HepG2 (cell line): ENCODE data around the gene SLC35F3. TPM values are rescaled to one million over a fixed set of nuclear protein-coding genes. Genes with fewer than 3 reads are reported as not detected.
A peak's percentile ranks its signal among the peaks of the same experiment; 100 is the strongest.

Experiments used
- ATAC-seq: fragments of 200-7000 bp; cut with Tn5 transposase; 3 replicates; pipeline ENCODE4 v1.9.1; 2020; ENCODE audit warnings: mild to moderate bottlenecking, moderate library complexity
- BruUV-seq: library from RNA; stranded (reverse); fragments of 400-500 nt; replicated peaks from 2 replicates; lab custom pipeline; 2021; lab: Mats Ljungman, UMichigan
- CTCF ChIA-PET: fragments of 300-600 bp; formaldehyde crosslinking; extraction: SDS; loops from one replicate; lab custom pipeline; 2021; ENCODE audit warnings: low total read pairs, inconsistent platforms, low intra/inter-chr PET ratio; lab: Yijun Ruan, JAX
- POLR2A ChIA-PET: fragments of 350-600 bp; sonication (Branson Sonifier 250); formaldehyde crosslinking; loops from one replicate; lab custom pipeline; 2020; ENCODE audit warnings: antibody characterized with exemption, inconsistent platforms; lab: Yijun Ruan, JAX
- DNase-seq: peaks from one replicate; pipeline ENCODE4 v3.0.0-alpha.2; 2015; ENCODE audit warnings: low spot score
- FAIRE-seq: peaks from 3 replicates; lab custom pipeline; 2011; peaks lifted over from hg19 to GRCh38; lab: Jason Lieb, UNC
- H2AFZ ChIP-seq: one replicate; pipeline ENCODE4 v1.6.1; 2011; ENCODE audit warnings: low read length, inconsistent platforms
- H3K27ac ChIP-seq: fragments of 300-600 bp; 3 replicates; pipeline ENCODE4 v1.8.0; 2011; ENCODE audit warnings: mixed run types, mild to moderate bottlenecking, mixed read lengths, low read length, inconsistent platforms; ENCODE audit not compliant: insufficient read depth; ENCODE audit errors: extremely low read length
- H3K27me3 ChIP-seq, 2 experiments: fragments of 200-600 bp in 1 of 2; 2 replicates in 1 of 2; 3 replicates in 1 of 2; pipeline versions ENCODE4 v1.6.0 to v1.8.0; 2011; ENCODE audit warnings: low read length in 2 of 2, mild to moderate bottlenecking in 2 of 2, moderate library complexity in 2 of 2, inconsistent platforms in 1 of 2; ENCODE audit not compliant: insufficient read depth in 2 of 2, control insufficient read depth in 1 of 2
- H3K36me3 ChIP-seq, 2 experiments: fragments of 200-600 bp in 1 of 2; replicated peaks in 1 of 2; 2 replicates in 1 of 2; 3 replicates in 1 of 2; pipeline versions ENCODE4 v1.5.1 to v1.8.0; 2011; ENCODE audit warnings: low read length in 2 of 2, inconsistent platforms in 1 of 2; ENCODE audit not compliant: insufficient read depth in 2 of 2, control insufficient read depth in 1 of 2
- H3K4me1 ChIP-seq: 2 replicates; pipeline ENCODE4 v1.5.1; 2012; ENCODE audit warnings: low read length, inconsistent platforms; ENCODE audit not compliant: insufficient read depth
- H3K4me2 ChIP-seq: 2 replicates; pipeline ENCODE4 v1.6.0; 2011; ENCODE audit warnings: low read depth, low read length, inconsistent platforms
- H3K4me3 ChIP-seq, 3 experiments: fragments of 200-600 bp in 1 of 3; sonication (generic), shearing (Covaris generic) in 1 of 3; replicated peaks in 1 of 3; 2 replicates each; pipeline ENCODE4 v1.5.1; 2011 to 2016; ENCODE audit warnings: low read length in 3 of 3, inconsistent platforms in 2 of 3, low read depth in 2 of 3, mild to moderate bottlenecking in 2 of 3, control low read depth in 1 of 3, mixed read lengths in 1 of 3; ENCODE audit not compliant: insufficient read depth in 1 of 3
- H3K79me2 ChIP-seq: one replicate; pipeline ENCODE4 v1.6.1; 2011; ENCODE audit warnings: low read length, inconsistent platforms; ENCODE audit not compliant: insufficient read depth
- H3K9ac ChIP-seq: 2 replicates; pipeline ENCODE4 v1.6.0; 2011; ENCODE audit warnings: mild to moderate bottlenecking, low read depth, low read length, inconsistent platforms; ENCODE audit not compliant: insufficient read depth
- H3K9me3 ChIP-seq: 2 replicates; pipeline ENCODE4 v1.5.1; 2012; ENCODE audit warnings: mild to moderate bottlenecking, low read length
- H4K20me1 ChIP-seq: 2 replicates; pipeline ENCODE4 v1.6.0; 2011; ENCODE audit warnings: inconsistent platforms, mild to moderate bottlenecking, low read length, moderate library complexity; ENCODE audit not compliant: insufficient read depth
- AHR ChIP-seq: IDR thresholded peaks from 2 replicates; pipeline ENCODE4 v1.6.1; 2018; ENCODE audit warnings: missing genetic modification reagents, missing compliant biosample characterization
- DNMT3B ChIP-seq: conservative IDR thresholded peaks from 2 replicates; pipeline ENCODE4 v1.6.1; 2016; ENCODE audit warnings: missing biosample characterization, control low read depth
- GTF3A ChIP-seq: sonication (generic); formaldehyde crosslinking; conservative IDR thresholded peaks from 2 replicates; pipeline ENCODE4 v1.4.0; 2020; ENCODE audit warnings: mild to moderate bottlenecking, missing genetic modification reagents
- ONECUT2 ChIP-seq: sonication (generic); formaldehyde crosslinking; IDR thresholded peaks from 2 replicates; pipeline ENCODE4 v1.4.0; 2020; ENCODE audit warnings: missing genetic modification reagents
- TSC22D2 ChIP-seq: sonication (generic); formaldehyde crosslinking; IDR thresholded peaks from 2 replicates; pipeline ENCODE4 v1.5.1; 2020; ENCODE audit warnings: missing genetic modification reagents, mild to moderate bottlenecking, borderline replicate concordance
- ZNF121 ChIP-seq: sonication (generic); formaldehyde crosslinking; IDR thresholded peaks from 2 replicates; pipeline ENCODE4 v1.5.0; 2020; ENCODE audit warnings: mild to moderate bottlenecking, missing genetic modification reagents
- ZNF224 ChIP-seq: sonication (generic); formaldehyde crosslinking; IDR thresholded peaks from 2 replicates; pipeline ENCODE4 v1.5.0; 2020; ENCODE audit warnings: mild to moderate bottlenecking, missing genetic modification reagents
- ZNF562 ChIP-seq: sonication (generic); formaldehyde crosslinking; IDR thresholded peaks from 2 replicates; pipeline ENCODE4 v1.8.0; 2022; ENCODE audit warnings: missing genetic modification reagents, borderline replicate concordance
- ZNF615 ChIP-seq: sonication (generic); formaldehyde crosslinking; IDR thresholded peaks from 2 replicates; pipeline ENCODE4 v1.5.0; 2020; ENCODE audit warnings: mild to moderate bottlenecking, missing genetic modification reagents, borderline replicate concordance
- WGBS: methylation state at CpG from one replicate; pipeline ENCODE4 v1.1.6; 2017; ENCODE audit warnings: low lambda C conversion rate; 5-methylcytosine and 5-hydroxymethylcytosine counted together
- in situ Hi-C: cut with HindIII; loops from 2 replicates; pipeline ENCODE4 v1.10.0; 2017; ENCODE audit warnings: low pct_unique_long_range_greater_than_20kb; ENCODE audit not compliant: extremely low pct_ligation_motif_present
- intact Hi-C: fragments of 100-400 bp; cut with micrococcal nuclease; formaldehyde crosslinking; loops from one replicate; pipeline ENCODE4 v1.10.0; 2022; ENCODE audit not compliant: unreplicated experiment
- polyA plus RNA-seq, 8 experiments: library from polyadenylated mRNA; depleted of rRNA in 3 of 8; stranded (reverse) in 7 of 8; unstranded in 1 of 8; fragments of >200 nt; fragmentation: Illumina TruSeq in 4 of 8; extraction: Trizol in 4 of 8; gene quantifications; 2 replicates each; pipeline versions ENCODE4 v1.2.1 to v1.2.3, GENCODE V29; 2011 to 2016; ENCODE audit warnings: low read depth in 4 of 8, missing spikeins in 1 of 8, mixed read lengths in 1 of 8; ENCODE audit not compliant: insufficient read depth in 1 of 8
- total RNA-seq, 5 experiments: library from RNA; depleted of rRNA; stranded (reverse); fragments of >200 nt; fragmentation: Illumina TruSeq; extraction: Trizol; gene quantifications; 2 replicates each; pipeline ENCODE4 v1.2.3, GENCODE V29; 2016; ENCODE audit warnings: low read depth in 1 of 5
- TF ChIP-seq, protein P1 (sequence below): sonication (generic); formaldehyde crosslinking; IDR thresholded peaks from 2 replicates; pipeline ENCODE4 v1.9.0; 2021; ENCODE audit warnings: missing genetic modification reagents, borderline replicate concordance
- TF ChIP-seq, protein P2 (sequence below): sonication (generic); formaldehyde crosslinking; IDR thresholded peaks from 2 replicates; pipeline ENCODE4 v1.5.0; 2020; ENCODE audit warnings: mild to moderate bottlenecking, missing genetic modification reagents, borderline replicate concordance
- TF ChIP-seq, protein P3 (sequence below): sonication (generic); formaldehyde crosslinking; IDR thresholded peaks from 2 replicates; pipeline ENCODE4 v1.8.0; 2022; ENCODE audit warnings: missing genetic modification reagents, mild to moderate bottlenecking, borderline replicate concordance
- TF ChIP-seq, protein P4 (sequence below): sonication (generic); formaldehyde crosslinking; conservative IDR thresholded peaks from 2 replicates; pipeline ENCODE4 v1.4.0; 2020; ENCODE audit warnings: missing genetic modification reagents

Gene SLC35F3
- total and polyA plus RNA-seq, 2 of the 13 experiments (the other 11 are each of a cell fraction or from before 2014, with no cell fraction given) = not detected

- ATAC-seq (no peak), FAIRE-seq (no peak)
- Histone ChIP-seq H3K36me3 (no peaks in the 10 kb centered on the region), H3K27me3 (peaks cover 0 to 8% of the 10 kb centered on the region in 2 experiments; a peak in 2 of 5 replicates), H3K79me2 (no peaks in the 10 kb centered on the region), H4K20me1 (no peaks in the 10 kb centered on the region), H3K27ac (no peak overlapping the region), H2AFZ (no peak overlapping the region), H3K4me1 (no peaks in the 10 kb centered on the region)
- intact Hi-C loops = no loop called here
- POLR2A ChIA-PET = no interaction called here
- peak; percentile 74; the same call in 1 of the 2 replicates for TF ChIP-seq ZNF121 (CRISPR knock-in tag)
- TF ChIP-seq AHR = no peak
- TF ChIP-seq, all 625 proteins: peak for 1
- no peaks in the 10 kb centered on the region for H3K9me3 ChIP-seq
- no peak overlapping the region for H3K4me3 ChIP-seq
- BruUV-seq = no TSS peak
- H3K4me2 ChIP-seq = no peak overlapping the region
- H3K9ac ChIP-seq = no peak overlapping the region
- in situ Hi-C loops = no loop called here
- DNase-seq = no peak
- 0% methylated on average over 1 of the region's 1 CpG for WGBS
- CTCF ChIA-PET = no interaction called here
These were observed 270.9 kb downstream of the SLC35F3 start for GRCh38 chr1:234175363-234175762.

DNA sequence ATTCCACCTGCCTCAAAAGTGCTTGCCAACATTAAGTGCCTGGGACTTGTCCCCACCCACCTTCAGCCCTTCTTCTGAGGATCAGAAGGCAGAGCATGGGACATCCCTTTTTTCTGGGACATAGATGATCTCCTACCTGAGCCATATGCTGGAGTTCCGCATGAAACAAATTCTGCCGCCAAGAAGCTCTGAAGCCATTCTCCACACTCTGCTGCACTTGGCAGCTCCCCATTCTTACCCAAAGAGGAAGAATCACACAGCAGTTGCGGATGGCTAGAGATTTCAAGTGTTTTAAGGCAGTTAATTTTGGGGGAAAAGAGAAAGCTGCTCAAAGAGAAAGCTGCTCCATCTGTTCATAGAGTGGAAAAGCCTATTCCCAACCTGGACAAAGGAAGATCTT is 271.5 kb downstream of the SLC35F3 start:
- ChIA-PET POLR2A (no interaction called here), CTCF (no interaction called here)
- ATAC-seq (no peak), FAIRE-seq (no peak), DNase-seq (no peak)
- intact Hi-C loops (no loop called here), in situ Hi-C loops (no loop called here)
- 57% methylated on average over 3 of the region's 3 CpGs for WGBS
- H3K4me3 ChIP-seq = no peak overlapping the region
- no peak overlapping the region for H3K27ac ChIP-seq
- peaks cover 0 to 5% of the 10 kb centered on the region in 2 experiments; a peak in 2 of 5 replicates for H3K27me3 ChIP-seq
- H2AFZ ChIP-seq = no peak overlapping the region
- H3K9ac ChIP-seq = no peak overlapping the region
- BruUV-seq = no TSS peak
- no peaks in the 10 kb centered on the region for H3K36me3 ChIP-seq
- no peak overlapping the region for H3K4me2 ChIP-seq
- H3K9me3 ChIP-seq = no peaks in the 10 kb centered on the region
- H3K79me2 ChIP-seq = no peaks in the 10 kb centered on the region
- no peaks in the 10 kb centered on the region for H3K4me1 ChIP-seq
- no peaks in the 10 kb centered on the region for H4K20me1 ChIP-seq
- TF ChIP-seq ONECUT2 (CRISPR knock-in tag) = no peak
- TF ChIP-seq, protein P1, sequence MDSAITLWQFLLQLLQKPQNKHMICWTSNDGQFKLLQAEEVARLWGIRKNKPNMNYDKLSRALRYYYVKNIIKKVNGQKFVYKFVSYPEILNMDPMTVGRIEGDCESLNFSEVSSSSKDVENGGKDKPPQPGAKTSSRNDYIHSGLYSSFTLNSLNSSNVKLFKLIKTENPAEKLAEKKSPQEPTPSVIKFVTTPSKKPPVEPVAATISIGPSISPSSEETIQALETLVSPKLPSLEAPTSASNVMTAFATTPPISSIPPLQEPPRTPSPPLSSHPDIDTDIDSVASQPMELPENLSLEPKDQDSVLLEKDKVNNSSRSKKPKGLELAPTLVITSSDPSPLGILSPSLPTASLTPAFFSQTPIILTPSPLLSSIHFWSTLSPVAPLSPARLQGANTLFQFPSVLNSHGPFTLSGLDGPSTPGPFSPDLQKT (CRISPR knock-in tag) = no peak
- no peak for TF ChIP-seq ZNF615 (CRISPR knock-in tag)
- TF ChIP-seq, protein P2, sequence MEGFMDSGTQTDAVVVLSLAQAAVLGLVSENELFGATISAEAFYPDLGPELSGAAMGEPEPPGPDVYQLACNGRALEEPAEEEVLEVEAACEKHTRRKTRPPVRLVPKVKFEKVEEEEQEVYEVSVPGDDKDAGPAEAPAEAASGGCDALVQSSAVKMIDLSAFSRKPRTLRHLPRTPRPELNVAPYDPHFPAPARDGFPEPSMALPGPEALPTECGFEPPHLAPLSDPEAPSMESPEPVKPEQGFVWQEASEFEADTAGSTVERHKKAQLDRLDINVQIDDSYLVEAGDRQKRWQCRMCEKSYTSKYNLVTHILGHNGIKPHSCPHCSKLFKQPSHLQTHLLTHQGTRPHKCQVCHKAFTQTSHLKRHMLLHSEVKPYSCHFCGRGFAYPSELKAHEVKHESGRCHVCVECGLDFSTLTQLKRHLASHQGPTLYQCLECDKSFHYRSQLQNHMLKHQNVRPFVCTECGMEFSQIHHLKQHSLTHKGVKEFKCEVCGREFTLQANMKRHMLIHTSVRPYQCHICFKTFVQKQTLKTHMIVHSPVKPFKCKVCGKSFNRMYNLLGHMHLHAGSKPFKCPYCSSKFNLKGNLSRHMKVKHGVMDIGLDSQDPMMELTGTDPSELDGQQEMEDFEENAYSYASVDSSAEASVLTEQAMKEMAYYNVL (CRISPR knock-in tag) = no peak
- no peak for TF ChIP-seq ZNF562 (CRISPR knock-in tag)
- no peak for TF ChIP-seq TSC22D2 (CRISPR knock-in tag)
- no peak for TF ChIP-seq GTF3A (CRISPR knock-in tag)
- TF ChIP-seq, protein P3, sequence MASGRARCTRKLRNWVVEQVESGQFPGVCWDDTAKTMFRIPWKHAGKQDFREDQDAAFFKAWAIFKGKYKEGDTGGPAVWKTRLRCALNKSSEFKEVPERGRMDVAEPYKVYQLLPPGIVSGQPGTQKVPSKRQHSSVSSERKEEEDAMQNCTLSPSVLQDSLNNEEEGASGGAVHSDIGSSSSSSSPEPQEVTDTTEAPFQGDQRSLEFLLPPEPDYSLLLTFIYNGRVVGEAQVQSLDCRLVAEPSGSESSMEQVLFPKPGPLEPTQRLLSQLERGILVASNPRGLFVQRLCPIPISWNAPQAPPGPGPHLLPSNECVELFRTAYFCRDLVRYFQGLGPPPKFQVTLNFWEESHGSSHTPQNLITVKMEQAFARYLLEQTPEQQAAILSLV (CRISPR knock-in tag) = no peak
- no peak for TF ChIP-seq DNMT3B
- TF ChIP-seq, protein P4, sequence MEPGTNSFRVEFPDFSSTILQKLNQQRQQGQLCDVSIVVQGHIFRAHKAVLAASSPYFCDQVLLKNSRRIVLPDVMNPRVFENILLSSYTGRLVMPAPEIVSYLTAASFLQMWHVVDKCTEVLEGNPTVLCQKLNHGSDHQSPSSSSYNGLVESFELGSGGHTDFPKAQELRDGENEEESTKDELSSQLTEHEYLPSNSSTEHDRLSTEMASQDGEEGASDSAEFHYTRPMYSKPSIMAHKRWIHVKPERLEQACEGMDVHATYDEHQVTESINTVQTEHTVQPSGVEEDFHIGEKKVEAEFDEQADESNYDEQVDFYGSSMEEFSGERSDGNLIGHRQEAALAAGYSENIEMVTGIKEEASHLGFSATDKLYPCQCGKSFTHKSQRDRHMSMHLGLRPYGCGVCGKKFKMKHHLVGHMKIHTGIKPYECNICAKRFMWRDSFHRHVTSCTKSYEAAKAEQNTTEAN (CRISPR knock-in tag) = no peak
- no peak for TF ChIP-seq ZNF224
